HepG2 (cell line): ENCODE results near the gene NCMAP. TPM values are rescaled to one million over a fixed set of nuclear protein-coding genes. Genes with fewer than 3 reads are reported as not detected.
A peak's percentile ranks its signal among the peaks of the same experiment; 100 is the strongest.

Source experiments
- AGO2 ChIP-seq: fragments of 200-400 bp; formaldehyde crosslinking; optimal IDR thresholded peaks from 2 replicates; pipeline ENCODE3; 2017; ENCODE audit warnings: mild to moderate bottlenecking, low read depth, low read length, moderate library complexity
- GMEB1 ChIP-seq: sonication (generic); formaldehyde crosslinking; IDR thresholded peaks from 2 replicates; pipeline ENCODE4 v1.5.1; 2020; ENCODE audit warnings: missing genetic modification reagents, mild to moderate bottlenecking, borderline replicate concordance
- HOXA9 ChIP-seq: sonication (generic); formaldehyde crosslinking; IDR thresholded peaks from 2 replicates; pipeline ENCODE4 v1.8.1; 2022; ENCODE audit warnings: missing genetic modification reagents, mild to moderate bottlenecking, moderate library complexity, borderline replicate concordance
- KDM1A ChIP-seq: IDR thresholded peaks from 2 replicates; pipeline ENCODE4 v1.6.1; 2016; ENCODE audit warnings: missing compliant biosample characterization
- NCOA5 ChIP-seq: sonication (generic); formaldehyde crosslinking; IDR thresholded peaks from 2 replicates; pipeline ENCODE4 v1.4.0; 2020; ENCODE audit warnings: missing genetic modification reagents
- SNRNP70 ChIP-seq: fragments of 200-400 bp; formaldehyde crosslinking; IDR thresholded peaks from 2 replicates; pipeline ENCODE4 v1.6.1; 2017; ENCODE audit warnings: mild to moderate bottlenecking, low read depth, low read length, moderate library complexity
- THAP9 ChIP-seq: sonication (generic); formaldehyde crosslinking; IDR thresholded peaks from 2 replicates; pipeline ENCODE4; 2020; ENCODE audit warnings: missing genetic modification reagents, mild to moderate bottlenecking, borderline replicate concordance
- TP53 ChIP-seq: sonication (generic); formaldehyde crosslinking; conservative IDR thresholded peaks from 2 replicates; pipeline ENCODE4 v1.4.0; 2020; ENCODE audit warnings: missing genetic modification reagents
- ZBTB3 ChIP-seq: sonication (generic); formaldehyde crosslinking; IDR thresholded peaks from 2 replicates; pipeline ENCODE4 v1.4.0; 2020; ENCODE audit warnings: low read depth, mild to moderate bottlenecking, moderate library complexity, missing genetic modification reagents, borderline replicate concordance
- ZFAT ChIP-seq: sonication (generic); formaldehyde crosslinking; conservative IDR thresholded peaks from 2 replicates; pipeline ENCODE4 v1.8.1; 2023; ENCODE audit warnings: missing genetic modification reagents, inconsistent platforms
- ZHX2 ChIP-seq, 2 experiments: sonication (generic) in 1 of 2; formaldehyde crosslinking in 1 of 2; IDR thresholded peaks; 2 replicates each; pipeline versions ENCODE4 v1.6.1 to v1.9.0; 2014 to 2022; ENCODE audit warnings: antibody characterized with exemption in 1 of 2, borderline replicate concordance in 1 of 2, inconsistent platforms in 1 of 2, low read depth in 1 of 2, missing genetic modification reagents in 1 of 2
- ZNF354B ChIP-seq: sonication (generic); formaldehyde crosslinking; IDR thresholded peaks from 2 replicates; pipeline ENCODE4 v1.8.0; 2022; ENCODE audit warnings: mild to moderate bottlenecking, missing genetic modification reagents
- ZNF530 ChIP-seq: sonication (generic); formaldehyde crosslinking; IDR thresholded peaks from 2 replicates; pipeline ENCODE4 v1.5.0; 2020; ENCODE audit warnings: low read depth, mild to moderate bottlenecking, missing genetic modification reagents
- ZNF619 ChIP-seq: sonication (generic); formaldehyde crosslinking; IDR thresholded peaks from 2 replicates; pipeline ENCODE4 v1.4.0; 2020; ENCODE audit warnings: mild to moderate bottlenecking, missing genetic modification reagents
- ZNF703 ChIP-seq: sonication (generic); formaldehyde crosslinking; IDR thresholded peaks from 2 replicates; pipeline ENCODE4 v1.5.1; 2020; ENCODE audit warnings: missing genetic modification reagents, mild to moderate bottlenecking, moderate library complexity, borderline replicate concordance
- ZSCAN25 ChIP-seq: sonication (generic); formaldehyde crosslinking; IDR thresholded peaks from 2 replicates; pipeline ENCODE4 v1.8.0; 2022; ENCODE audit warnings: mild to moderate bottlenecking, missing genetic modification reagents
- polyA plus RNA-seq, 8 experiments: library from polyadenylated mRNA; depleted of rRNA in 3 of 8; stranded (reverse) in 7 of 8; unstranded in 1 of 8; fragments of >200 nt; fragmentation: Illumina TruSeq in 4 of 8; extraction: Trizol in 4 of 8; gene quantifications; 2 replicates each; pipeline versions ENCODE4 v1.2.1 to v1.2.3, GENCODE V29; 2011 to 2016; ENCODE audit warnings: low read depth in 4 of 8, missing spikeins in 1 of 8, mixed read lengths in 1 of 8; ENCODE audit not compliant: insufficient read depth in 1 of 8
- total RNA-seq, 5 experiments: library from RNA; depleted of rRNA; stranded (reverse); fragments of >200 nt; fragmentation: Illumina TruSeq; extraction: Trizol; gene quantifications; 2 replicates each; pipeline ENCODE4 v1.2.3, GENCODE V29; 2016; ENCODE audit warnings: low read depth in 1 of 5

The NCMAP gene
- total and polyA plus RNA-seq, 2 of the 13 experiments (the other 11 are each of a cell fraction or from before 2014, with no cell fraction given) = 2.7 to 20.0 TPM

- TF ChIP-seq THAP9 (CRISPR knock-in tag) = peak; percentile 71; the same call in 1 of the 2 replicates
- peak; percentile 81; the same call in 1 of the 2 replicates for TF ChIP-seq KDM1A
- no peak for TF ChIP-seq ZNF703 (CRISPR knock-in tag)
- peak; percentile 97 for TF ChIP-seq ZBTB3
- no peak for TF ChIP-seq ZFAT
- TF ChIP-seq NCOA5 = no peak
- TF ChIP-seq GMEB1 (CRISPR knock-in tag) = peak; percentile 55; the same call in 1 of the 2 replicates
- TF ChIP-seq ZHX2 (IDR thresholded peaks at IDR 0.05; ENCODE audit: low read depth) = 0 out of 2 replicates have a peak, but pooled peaks have one; percentile 16
- TF ChIP-seq ZHX2 (CRISPR knock-in tag; IDR thresholded peaks at IDR 0.05; ENCODE audit: borderline replicate concordance) = no peak; the same call in 1 of the 2 replicates
- no peak for TF ChIP-seq HOXA9
- no peak for TF ChIP-seq ZNF354B (CRISPR knock-in tag)
- TF ChIP-seq ZNF530 (CRISPR knock-in tag) = no peak
- no peak for TF ChIP-seq SNRNP70
- TF ChIP-seq ZNF619 (CRISPR knock-in tag) = peak; percentile 79; the same call in 1 of the 2 replicates
- no peak for TF ChIP-seq AGO2
- peak; percentile 78; the same call in 1 of the 2 replicates for TF ChIP-seq ZSCAN25 (CRISPR knock-in tag)
- no peak for TF ChIP-seq TP53
Observed at GRCh38 chr1:24567792-24568388, 12.0 kb downstream of the NCMAP start (continued).
